Stomach (tissue), 9 donors: ENCODE measurements around the gene XXYLT1. TPM values are rescaled to one million over a fixed set of nuclear protein-coding genes. Genes with fewer than 3 reads are reported as not detected.

Source experiments
- DNase-seq, 2 donors: peaks; one replicate each; pipeline versions ENCODE4 v3.0.0 to v3.0.0-alpha.2; 2013 to 2019
- H3K27ac ChIP-seq, 5 donors: fragments of 200-600 bp in 4 of 5; sonication (generic) in 4 of 5; one replicate each; pipeline ENCODE4 v1.5.1; 2013 to 2019; ENCODE audit warnings: mild to moderate bottlenecking in 1 of 5, moderate library complexity in 1 of 5
- H3K27me3 ChIP-seq, 3 donors: fragments of 200-600 bp; sonication (generic); one replicate each; pipeline ENCODE4 v1.5.1; 2017 to 2019; ENCODE audit warnings: mixed run types in 1 of 3
- H3K36me3 ChIP-seq, 4 donors: fragments of 200-600 bp; sonication (generic); 1 replicate in 3 of 4; 2 replicates in 1 of 4; pipeline ENCODE4 v1.5.1; 2016 to 2019
- H3K4me1 ChIP-seq, 4 donors: fragments of 200-600 bp; sonication (generic); one replicate each; pipeline ENCODE4 v1.5.1; 2016 to 2019
- H3K4me3 ChIP-seq, 4 donors: fragments of 200-600 bp; sonication (generic) in 3 of 4; one replicate each; pipeline ENCODE4 v1.5.1; 2016 to 2019; ENCODE audit warnings: mild to moderate bottlenecking in 1 of 4
- H3K9me3 ChIP-seq, 4 donors: fragments of 200-600 bp; sonication (generic); one replicate each; pipeline ENCODE4 v1.5.1; 2016 to 2019
- EP300 ChIP-seq: sonication (generic); formaldehyde crosslinking; IDR thresholded peaks from one replicate; pipeline ENCODE4 v1.6.1; 2017; ENCODE audit warnings: antibody characterized with exemption
- POLR2A ChIP-seq, 4 donors: fragments of 450-650 bp; IDR thresholded peaks; one replicate each; pipeline ENCODE4 v1.6.1; 2016; ENCODE audit warnings: antibody characterized with exemption in 4 of 4, control low read depth in 2 of 4, mild to moderate bottlenecking in 1 of 4, moderate library complexity in 1 of 4
- POLR2AphosphoS5 ChIP-seq, 3 donors: sonication (generic); formaldehyde crosslinking; IDR thresholded peaks; one replicate each; pipeline ENCODE4 v1.6.1; 2016; ENCODE audit warnings: antibody characterized with exemption in 3 of 3
- WGBS, 5 donors: extraction: QIAGEN DNeasy Blood & Tissue Kit in 3 of 5; methylation state at CpG; one replicate each; pipeline versions ENCODE4 v1.1.5 to v1.1.7; 2013 to 2018; 5-methylcytosine and 5-hydroxymethylcytosine counted together
- intact Hi-C: fragments of 100-400 bp; cut with DNase I; formaldehyde crosslinking; loops from one replicate; pipeline ENCODE4 v1.15.1; 2023; ENCODE audit warnings: low total_unique reads
- polyA plus RNA-seq, 3 donors: library from polyadenylated mRNA; stranded (reverse); fragments of 200-250 nt; gene quantifications; one replicate each; pipeline ENCODE4 v1.2.3, GENCODE V29; 2013
- total RNA-seq, 5 donors: library from RNA; depleted of rRNA; stranded (reverse); fragments of >200 nt; gene quantifications; one replicate each; pipeline versions ENCODE4 v1.1.0 to v1.2.3, GENCODE V29; 2014 to 2016
- TF ChIP-seq, protein P1 (sequence below), 7 experiments: fragments of 450-650 bp in 4 of 7; fragments of 200-600 bp in 3 of 7; sonication (generic) in 3 of 7; IDR thresholded peaks; one replicate each; pipeline ENCODE4 v1.5.1; 2016 to 2019; ENCODE audit warnings: antibody characterized with exemption in 7 of 7, control low read depth in 2 of 7, mild to moderate bottlenecking in 1 of 7
- donor health status: healthy with polysubstance abuse.
- donor health status: Bipolar disorder and iron deficiency.
- donor health status: healthy.

Gene XXYLT1
- total and polyA plus RNA-seq, 8 donors = 2.1 to 41.5 (median 11.4) TPM; not detected in 1

DNA sequence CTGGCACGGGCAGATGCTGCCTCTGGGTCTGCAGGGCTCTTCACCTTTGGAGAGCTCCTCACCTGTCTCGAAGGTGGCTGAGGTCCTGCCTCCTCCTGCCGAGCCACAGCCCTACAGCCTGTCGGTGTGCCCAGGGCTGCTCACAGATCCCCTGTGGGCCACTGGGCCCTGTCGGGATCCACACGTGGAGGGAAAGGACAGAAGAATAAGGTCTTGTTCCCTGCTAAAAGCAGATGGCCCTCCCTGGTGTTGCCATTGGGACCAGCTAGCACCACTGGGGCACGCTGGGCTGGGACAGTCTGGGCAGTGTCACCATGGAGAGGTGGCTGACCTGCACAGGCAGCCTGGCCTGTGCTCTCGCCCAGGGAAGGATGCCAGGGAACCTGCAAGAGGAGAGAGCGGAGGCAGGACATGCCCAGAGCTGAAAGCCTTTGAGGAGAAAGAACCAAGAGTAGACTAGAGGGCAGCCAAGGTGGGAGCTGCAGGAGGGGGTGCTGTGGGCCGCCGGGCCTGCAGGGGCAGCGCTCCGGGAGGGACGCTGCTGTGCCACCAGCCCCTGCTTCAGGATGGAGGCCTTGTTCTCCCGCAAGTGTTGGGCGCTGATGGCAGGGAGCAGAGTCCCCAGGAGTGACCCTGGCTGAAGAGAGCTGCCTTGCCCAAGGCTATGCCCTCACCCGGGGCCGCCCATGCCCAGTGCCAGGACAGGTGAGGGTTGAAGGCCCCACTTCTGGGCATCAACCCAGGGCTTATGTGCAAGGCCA, 210.2 kb downstream of the XXYLT1 start:
- Histone ChIP-seq H3K27ac (no peak overlapping the region), H3K9me3 (no peaks in the 10 kb centered on the region), H3K4me1 (peaks cover 6 to 23% (median 13%) of the 10 kb centered on the region in 4 donors), H3K36me3 (no peaks in the 10 kb centered on the region), H3K4me3 (no peak overlapping the region), H3K27me3 (no peaks in the 10 kb centered on the region)
- no peak for DNase-seq
- intact Hi-C loops = no loop called here
- TF ChIP-seq, protein P1, sequence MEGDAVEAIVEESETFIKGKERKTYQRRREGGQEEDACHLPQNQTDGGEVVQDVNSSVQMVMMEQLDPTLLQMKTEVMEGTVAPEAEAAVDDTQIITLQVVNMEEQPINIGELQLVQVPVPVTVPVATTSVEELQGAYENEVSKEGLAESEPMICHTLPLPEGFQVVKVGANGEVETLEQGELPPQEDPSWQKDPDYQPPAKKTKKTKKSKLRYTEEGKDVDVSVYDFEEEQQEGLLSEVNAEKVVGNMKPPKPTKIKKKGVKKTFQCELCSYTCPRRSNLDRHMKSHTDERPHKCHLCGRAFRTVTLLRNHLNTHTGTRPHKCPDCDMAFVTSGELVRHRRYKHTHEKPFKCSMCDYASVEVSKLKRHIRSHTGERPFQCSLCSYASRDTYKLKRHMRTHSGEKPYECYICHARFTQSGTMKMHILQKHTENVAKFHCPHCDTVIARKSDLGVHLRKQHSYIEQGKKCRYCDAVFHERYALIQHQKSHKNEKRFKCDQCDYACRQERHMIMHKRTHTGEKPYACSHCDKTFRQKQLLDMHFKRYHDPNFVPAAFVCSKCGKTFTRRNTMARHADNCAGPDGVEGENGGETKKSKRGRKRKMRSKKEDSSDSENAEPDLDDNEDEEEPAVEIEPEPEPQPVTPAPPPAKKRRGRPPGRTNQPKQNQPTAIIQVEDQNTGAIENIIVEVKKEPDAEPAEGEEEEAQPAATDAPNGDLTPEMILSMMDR (IDR thresholded peaks at IDR 0.05) = no peak
- TF ChIP-seq POLR2A (IDR thresholded peaks at IDR 0.05) = no peak
- no peak for TF ChIP-seq POLR2AphosphoS5 (IDR thresholded peaks at IDR 0.05)
- TF ChIP-seq EP300 = no peak
- WGBS, 5 donors = 86 to 95% (median 89%) methylated on average over 16 to 18 of the region's 18 CpGs

DNA sequence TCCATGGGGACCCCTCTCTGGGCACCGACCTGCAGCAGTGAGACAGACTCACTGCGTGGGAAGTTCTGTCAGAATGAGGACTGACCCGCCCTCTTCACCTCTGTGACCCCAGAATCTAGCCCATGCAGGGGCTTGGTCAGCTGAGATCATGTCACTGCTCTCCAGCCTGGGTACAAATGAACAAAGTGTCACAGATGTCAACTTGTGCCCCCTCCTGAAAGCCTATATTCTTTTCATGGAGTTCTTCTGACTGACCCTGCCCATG, 210.8 kb downstream of the XXYLT1 start:
- WGBS, 5 donors = 40 to 93% (median 88%) methylated on average over 1 to 3 of the region's 3 CpGs
- TF ChIP-seq, protein P1 (IDR thresholded peaks at IDR 0.05) = no peak
- TF ChIP-seq POLR2AphosphoS5 (IDR thresholded peaks at IDR 0.05) = no peak
- no peak for TF ChIP-seq EP300
- no peak for TF ChIP-seq POLR2A (IDR thresholded peaks at IDR 0.05)
- no peaks in the 10 kb centered on the region for H3K9me3 ChIP-seq
- H3K27me3 ChIP-seq = no peaks in the 10 kb centered on the region
- H3K27ac ChIP-seq = no peak overlapping the region
- H3K36me3 ChIP-seq = no peaks in the 10 kb centered on the region
- DNase-seq = no peak
- H3K4me1 ChIP-seq = peaks cover 6 to 23% (median 13%) of the 10 kb centered on the region in 4 donors
- no peak overlapping the region for H3K4me3 ChIP-seq
- intact Hi-C loops = no loop called here

DNA sequence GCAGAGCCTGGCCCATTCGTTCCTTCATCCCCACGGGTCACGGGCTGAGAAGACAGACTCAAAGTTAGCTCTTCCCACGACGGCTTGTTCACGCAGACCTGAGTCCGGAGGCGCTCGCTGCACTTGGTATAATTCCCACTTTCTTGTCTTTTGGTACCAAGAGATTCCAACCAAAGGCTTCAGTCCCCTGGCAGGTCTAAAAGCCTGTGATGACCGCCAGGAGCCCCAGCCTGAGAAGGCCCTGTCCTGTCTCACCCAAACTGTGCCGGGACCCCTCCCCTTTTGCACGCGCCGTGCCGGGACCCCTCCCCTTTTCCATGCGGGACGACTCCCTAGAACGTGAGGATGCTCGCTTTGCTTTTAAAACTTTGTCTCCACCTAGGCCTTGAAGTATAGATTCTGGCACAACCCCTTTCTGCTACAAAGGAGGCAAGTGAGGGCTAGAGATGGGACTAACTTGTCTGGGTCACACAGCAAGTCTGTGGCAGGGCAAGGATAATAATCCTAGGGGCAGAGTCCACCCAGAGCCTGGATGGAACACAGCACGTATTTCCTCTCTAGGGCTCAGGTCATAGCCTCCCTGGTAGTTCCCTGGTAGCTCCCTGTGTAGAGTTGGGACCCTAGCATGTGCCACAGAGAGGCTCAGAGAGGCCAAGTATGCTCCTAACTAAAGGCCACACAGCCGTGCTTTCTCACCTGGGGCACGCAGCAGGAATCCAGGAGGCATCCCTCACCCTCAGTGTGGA, 211.3 kb downstream of the XXYLT1 start:
- intact Hi-C loops = no loop called here
- Histone ChIP-seq H3K9me3 (no peaks in the 10 kb centered on the region), H3K36me3 (no peaks in the 10 kb centered on the region), H3K27me3 (no peaks in the 10 kb centered on the region), H3K4me1 (peaks cover 6 to 22% (median 13%) of the 10 kb centered on the region in 4 donors), H3K27ac (no peak overlapping the region), H3K4me3 (no peak overlapping the region)
- TF ChIP-seq, protein P1 (IDR thresholded peaks at IDR 0.05) = no peak
- TF ChIP-seq POLR2AphosphoS5 (IDR thresholded peaks at IDR 0.05) (no peak), POLR2A (IDR thresholded peaks at IDR 0.05) (no peak), EP300 (no peak)
- WGBS, 5 donors = 83 to 91% (median 86%) methylated on average over 19 to 22 of the region's 22 CpGs
- no peak for DNase-seq

DNA sequence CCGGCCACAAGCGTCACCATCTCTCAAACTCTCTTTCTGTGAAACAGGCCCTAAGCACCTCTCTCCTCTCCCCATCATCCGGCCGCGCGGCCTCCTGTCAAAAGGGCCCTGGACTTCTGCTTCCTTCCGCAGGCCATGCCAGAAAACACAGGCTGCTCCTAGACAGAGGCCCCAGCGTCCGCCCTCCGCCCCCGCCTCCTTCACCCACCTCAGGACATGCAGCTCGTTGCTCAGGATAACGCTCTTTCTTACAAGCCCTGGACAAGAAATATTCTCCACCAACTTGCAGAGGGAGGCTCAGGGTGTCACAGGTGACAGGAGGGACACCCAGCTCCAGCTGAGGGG, 212.0 kb downstream of the XXYLT1 start:
- Histone ChIP-seq H3K27ac (no peak overlapping the region), H3K4me1 (peaks cover 4 to 16% (median 8%) of the 10 kb centered on the region in 4 donors), H3K9me3 (no peaks in the 10 kb centered on the region), H3K4me3 (no peak overlapping the region), H3K36me3 (no peaks in the 10 kb centered on the region), H3K27me3 (no peaks in the 10 kb centered on the region)
- DNase-seq = peak in 1 of 2 donors; percentile 67
- TF ChIP-seq POLR2AphosphoS5 (IDR thresholded peaks at IDR 0.05) (no peak), POLR2A (IDR thresholded peaks at IDR 0.05) (no peak), EP300 (no peak)
- TF ChIP-seq, protein P1 (IDR thresholded peaks at IDR 0.05) = no peak
- WGBS, 5 donors = 58 to 88% (median 79%) methylated on average over 13 of the region's 13 CpGs
- intact Hi-C loops = no loop called here
